DMS53 treated with DMSO at 0.1 percent for 48 hours (cell line): ENCODE results near the gene PTCD1.

Source experiments
- DNase-seq: peaks from one replicate; lab custom pipeline; 2025; ENCODE audit not compliant: unreplicated experiment; lab: John Stamatoyannopoulos, UW

The PTCD1 gene

GRCh38 chr7:99438573-99439480, at the start of gene PTCD1, which contains the start of gene CPSF4:
TSS of gene PTCD1 (minus strand) at chr7:99438798. CDS start at chr7:99435242, 3,556 bp downstream.
TSS of gene CPSF4 (plus strand) at chr7:99438943. CDS start at chr7:99439083, 140 bp downstream.
- peak; percentile 93 for DNase-seq

GRCh38 chr7:99485094-99485493, 46.5 kb upstream of the PTCD1 start:
- no peak for DNase-seq

- DNase-seq = no peak
Measured at GRCh38 chr7:99478464-99479440, 40.2 kb upstream of the PTCD1 start.

GRCh38 chr7:99476107-99476506, 37.5 kb upstream of the PTCD1 start:
- DNase-seq = no peak

GRCh38 chr7:99473315-99473596, 34.7 kb upstream of the PTCD1 start:
- DNase-seq = peak; percentile 65

- peak; percentile 98 for DNase-seq
Measured at GRCh38 chr7:99472561-99473314, 34.1 kb upstream of the PTCD1 start, which contains the start of gene ZNF789. TSS of gene ZNF789 (plus strand) at chr7:99472890. CDS start at chr7:99476457, 3,567 bp downstream.

- DNase-seq = no peak
Measured at GRCh38 chr7:99469381-99470065, 30.9 kb upstream of the PTCD1 start.

GRCh38 chr7:99468336-99468918, 29.8 kb upstream of the PTCD1 start:
- DNase-seq = no peak

- DNase-seq = no peak
Measured at GRCh38 chr7:99465421-99465768, 26.8 kb upstream of the PTCD1 start.

- no peak for DNase-seq
Measured at GRCh38 chr7:99461221-99461620, 22.6 kb upstream of the PTCD1 start.

GRCh38 chr7:99460651-99461050, 22.1 kb upstream of the PTCD1 start:
- DNase-seq = no peak

- DNase-seq = no peak
Measured at GRCh38 chr7:99459087-99459486, 20.5 kb upstream of the PTCD1 start.

GRCh38 chr7:99457650-99458493, 19.3 kb upstream of the PTCD1 start:
- DNase-seq = no peak

GRCh38 chr7:99457050-99457649, 18.6 kb upstream of the PTCD1 start:
- no peak for DNase-seq

- DNase-seq = no peak
Measured at GRCh38 chr7:99456288-99456687, 17.7 kb upstream of the PTCD1 start.

GRCh38 chr7:99455874-99456273, 17.3 kb upstream of the PTCD1 start:
- DNase-seq = no peak

GRCh38 chr7:99453105-99453504, 14.5 kb upstream of the PTCD1 start:
- no peak for DNase-seq

GRCh38 chr7:99452541-99452940, 13.9 kb upstream of the PTCD1 start:
- no peak for DNase-seq

GRCh38 chr7:99451936-99452335, 13.3 kb upstream of the PTCD1 start:
- DNase-seq = no peak
